Measurements from ENCODE around the gene CD58.

GRCh38 chr1:116525440-116525839 is 45.4 kb downstream of the CD58 start:
- TF ChIP-seq SPI1 (IDR thresholded peaks at IDR 0.05; ENCODE audit: low read depth, low read length) (no peak), POLR2A (IDR thresholded peaks at IDR 0.05; ENCODE audit: low read depth, low read length) (peak; percentile 64), TAF1 (IDR thresholded peaks at IDR 0.05; ENCODE audit: low read depth, low read length) (no peak), PAX5 (IDR thresholded peaks at IDR 0.05; ENCODE audit: insufficient read depth, low read length, severe bottlenecking) (no peak)
